HG03442 (cell line): ENCODE measurements around the gene RAET1G.
"Not testable (repeated sequence)": the region's sequence is repeated elsewhere in the genome, so short reads cannot be mapped to it uniquely, and the experiment has no call there.

ENCODE experiments used
- ATAC-seq: cut with Tn5 transposase; IDR thresholded peaks from one replicate; pipeline ENCODE4 v1.9.1; 2021; ENCODE audit warnings: mild to moderate bottlenecking, moderate library complexity; ENCODE audit not compliant: unreplicated experiment

The RAET1G gene

DNA sequence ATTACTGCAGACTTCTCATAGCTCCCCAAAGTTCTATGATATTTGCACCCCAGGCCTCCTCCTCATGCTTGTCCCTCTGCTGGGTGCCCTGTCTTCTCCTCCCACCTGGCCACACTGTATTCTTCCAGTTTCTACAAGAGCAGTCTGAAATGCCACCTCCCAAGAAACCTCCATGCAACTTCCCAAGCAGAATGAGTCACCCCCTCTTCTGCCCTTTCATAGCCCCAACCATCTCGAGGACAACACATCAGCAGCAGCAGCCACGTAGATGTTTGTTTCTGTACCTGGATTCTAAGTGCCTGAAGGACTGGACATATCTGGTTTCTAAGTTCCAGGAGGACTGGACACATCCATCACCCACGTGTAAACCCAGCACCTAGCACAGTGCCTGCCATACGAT is 12.3 kb upstream of the RAET1G start:
- ATAC-seq: no peak

DNA sequence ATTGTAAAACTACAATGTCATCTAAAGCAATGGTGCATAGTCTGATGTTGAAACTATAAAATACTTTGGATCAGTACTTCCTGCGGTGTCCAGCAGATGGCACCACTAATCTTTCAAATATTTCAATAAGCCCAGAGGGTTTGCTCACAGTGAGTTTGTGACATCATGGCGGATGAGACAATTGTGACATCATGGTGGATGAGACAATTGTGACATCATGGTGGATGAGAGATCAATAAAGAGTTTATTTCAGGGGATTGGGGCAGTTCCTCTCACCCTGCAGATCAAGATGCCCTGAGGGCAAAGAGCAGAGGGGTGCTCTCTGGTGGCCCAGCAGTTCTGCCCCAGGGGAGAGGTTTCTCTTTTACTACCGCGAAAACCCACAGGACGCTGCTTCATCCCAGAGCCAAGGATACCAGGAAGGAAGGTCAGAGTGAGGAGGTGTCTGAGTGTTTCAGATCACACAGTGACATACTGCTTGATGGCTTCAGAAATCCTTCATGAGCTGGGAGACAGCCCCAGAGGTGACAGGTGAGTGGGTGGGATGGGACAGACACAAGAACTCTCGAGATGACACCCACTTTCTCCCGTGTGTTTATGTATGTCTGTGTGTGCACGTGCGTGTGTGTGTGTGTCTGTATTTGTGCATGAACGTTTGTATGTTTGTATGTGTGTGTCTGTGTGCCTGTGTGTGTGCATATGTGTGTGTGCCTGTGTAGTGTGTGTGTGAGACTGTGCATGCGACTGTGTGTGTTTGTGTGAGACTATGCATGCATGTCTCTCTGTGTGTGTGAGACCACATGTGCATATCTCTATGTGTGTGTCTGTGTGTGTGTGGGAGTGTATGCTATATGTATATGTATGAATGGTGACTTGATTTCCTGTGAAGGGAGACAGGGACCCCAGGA is 11.6 kb upstream of the RAET1G start:
- ATAC-seq: no peak

DNA sequence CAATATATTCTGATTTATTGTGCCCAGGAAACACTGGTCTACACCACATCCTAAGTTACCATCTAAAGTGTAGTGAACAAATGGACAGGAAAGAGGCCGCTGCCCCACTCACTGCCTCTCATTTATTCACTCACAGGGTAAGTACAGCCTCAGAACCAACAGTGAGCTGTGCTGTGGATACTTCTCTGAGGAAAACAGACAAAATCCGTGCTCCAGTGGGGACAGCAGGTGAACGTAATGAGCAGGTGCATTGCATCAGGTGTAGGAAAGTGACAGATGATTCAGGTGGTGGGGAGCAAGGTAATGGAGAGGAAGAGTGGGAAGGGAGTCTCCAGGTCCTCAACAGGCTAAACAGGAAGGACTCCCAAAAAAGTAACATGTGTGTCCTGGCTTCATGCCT is 10.5 kb upstream of the RAET1G start:
- no peak for ATAC-seq

DNA sequence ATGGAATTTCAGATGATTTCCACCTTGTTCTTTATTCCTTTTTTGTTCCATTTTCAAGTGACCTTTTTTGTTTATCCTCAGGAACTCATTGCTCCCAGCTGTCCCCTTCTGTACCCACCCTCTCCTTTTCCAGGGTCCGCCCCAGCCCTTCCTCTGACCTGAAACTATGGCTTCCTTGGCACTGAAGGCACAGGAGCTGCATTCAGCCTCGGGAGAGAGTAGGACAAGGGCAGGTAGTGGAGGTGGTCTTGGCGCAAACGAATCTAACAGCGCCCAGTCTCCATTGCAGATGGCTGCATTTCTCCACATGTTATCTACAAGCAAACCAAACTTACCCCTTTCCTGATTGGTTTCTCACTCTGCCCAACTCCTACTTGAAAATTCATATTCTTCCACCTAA is 10.1 kb upstream of the RAET1G start:
- ATAC-seq: no peak

DNA sequence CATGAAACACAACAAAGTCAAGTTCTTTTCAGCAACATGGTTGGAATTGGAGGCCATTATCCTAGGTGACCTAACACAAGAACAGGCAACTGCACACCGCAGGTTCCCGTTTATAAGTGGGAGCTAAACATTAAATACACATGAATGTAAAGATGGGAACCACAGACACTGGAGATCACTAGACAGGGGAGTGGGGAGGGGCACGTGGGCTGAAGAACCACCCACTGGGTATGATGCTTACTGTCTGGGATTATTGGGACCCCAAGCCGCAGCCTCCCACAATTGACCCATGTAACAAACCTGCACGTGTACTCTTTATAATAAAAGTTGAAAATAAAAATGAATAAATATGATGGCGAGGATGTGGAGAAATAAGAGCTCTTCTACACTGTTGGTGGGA is 8.6 kb upstream of the RAET1G start:
- no peak for ATAC-seq

DNA sequence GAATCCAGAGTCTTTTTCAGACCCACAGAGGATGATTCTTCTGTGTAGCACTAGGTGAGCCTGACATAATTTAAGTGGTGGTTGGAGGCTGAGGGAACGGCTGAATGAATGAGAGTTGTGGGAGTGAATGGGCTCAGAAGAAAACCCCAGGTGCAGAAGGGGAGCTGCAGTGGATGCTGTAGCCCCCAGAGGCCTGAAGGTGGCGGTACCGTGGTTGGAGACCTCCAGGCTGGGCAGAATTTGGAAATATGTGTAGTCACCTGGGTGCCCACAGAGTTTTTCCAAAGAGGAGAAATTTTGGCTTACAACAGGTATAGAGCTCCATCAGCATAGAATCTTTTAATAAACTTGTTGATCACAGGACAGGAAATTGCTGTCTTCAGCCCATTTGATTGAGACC is 6.5 kb upstream of the RAET1G start:
- no peak for ATAC-seq

DNA sequence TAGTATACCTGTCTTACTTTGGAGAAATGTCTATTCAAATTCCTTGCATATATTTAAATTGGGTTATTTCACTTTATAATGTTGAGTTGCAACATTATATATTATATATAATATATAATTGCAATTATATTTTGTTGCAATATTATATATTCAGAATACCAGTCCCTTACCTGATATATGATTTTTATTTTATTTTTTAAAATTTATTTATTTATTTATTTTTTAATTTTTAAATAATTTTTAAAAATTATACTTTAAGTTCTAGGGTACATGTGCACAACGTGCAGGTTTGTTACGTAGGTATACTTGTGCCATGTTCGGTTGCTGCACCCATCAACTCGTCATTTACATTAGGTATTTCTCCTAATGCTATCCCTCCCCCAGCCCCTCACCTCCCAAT is 4.1 kb upstream of the RAET1G start:
- ATAC-seq: not testable (repeated sequence)

DNA sequence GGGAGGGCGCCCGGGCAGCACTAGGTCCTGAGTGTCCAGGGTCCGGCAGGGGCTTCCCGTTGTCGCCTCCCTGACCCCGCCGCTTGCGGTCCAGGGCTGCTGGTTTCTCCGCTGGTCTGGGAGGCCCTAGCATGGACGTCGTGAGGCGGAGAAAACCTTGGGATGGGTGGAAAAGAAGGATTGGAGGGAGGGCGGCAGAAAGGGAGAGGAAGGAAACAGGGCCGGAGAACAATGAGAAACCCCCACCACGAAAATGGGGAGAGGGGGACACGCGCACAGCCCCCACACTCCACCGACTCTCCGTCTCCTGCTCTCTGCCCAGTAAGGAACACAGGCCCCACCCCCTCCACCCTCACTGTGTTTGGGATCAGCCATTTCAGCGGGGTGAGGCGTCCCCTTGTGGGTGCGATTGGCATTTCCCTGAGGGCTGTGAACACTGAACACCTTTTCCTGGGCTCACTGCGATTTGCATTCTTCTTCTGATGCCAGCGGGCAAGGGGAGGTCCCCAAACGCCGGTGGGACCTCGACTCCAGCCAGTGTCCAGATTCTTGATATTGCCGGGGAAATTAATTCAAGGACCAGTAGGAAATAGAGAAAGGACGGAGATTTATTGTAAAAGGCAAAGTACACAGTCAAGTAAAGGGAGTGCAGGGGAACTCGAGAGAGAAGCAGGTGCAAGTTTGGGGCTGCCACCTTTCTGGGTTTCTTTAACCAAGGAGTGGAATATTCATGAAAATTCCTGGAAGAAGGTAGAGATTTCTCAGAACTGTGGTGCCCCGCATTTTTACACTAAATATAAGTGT is 3.3 kb upstream of the RAET1G start:
- ATAC-seq: no peak

DNA sequence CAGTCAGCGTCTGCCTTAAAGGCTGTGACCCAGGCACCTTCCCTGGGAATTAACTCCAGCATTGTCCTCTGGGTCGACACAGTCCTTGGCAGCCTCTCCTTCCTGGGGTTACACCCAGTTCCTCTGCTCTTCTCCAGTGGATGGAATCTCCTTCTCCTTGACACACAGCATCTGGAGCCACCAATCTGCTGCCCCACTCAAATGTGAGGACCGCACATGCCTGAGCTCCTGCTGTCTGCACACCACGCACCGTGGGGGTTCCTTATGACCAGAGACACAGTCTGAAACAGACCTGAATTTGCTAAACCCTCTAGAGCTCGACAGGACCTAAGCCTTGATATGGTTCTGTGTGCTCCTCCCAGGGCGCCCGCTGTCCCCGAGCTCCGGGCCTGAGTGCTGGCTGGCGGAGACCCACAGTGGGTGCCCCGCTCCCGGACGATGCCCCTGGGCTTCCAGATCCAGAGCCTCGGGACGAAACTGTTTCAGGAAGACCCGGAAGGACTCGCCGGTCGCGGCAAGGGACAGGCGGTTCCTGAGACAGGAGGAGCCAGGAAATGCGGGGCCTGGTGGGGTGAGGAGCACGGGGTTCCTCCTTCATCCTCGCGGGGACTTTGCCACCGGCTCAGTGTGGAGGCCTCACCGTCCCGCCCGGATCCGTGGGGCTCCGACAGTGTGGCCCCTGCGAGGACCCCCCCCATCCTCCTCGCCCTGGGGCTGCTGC is 2.5 kb upstream of the RAET1G start:
- no peak for ATAC-seq

DNA sequence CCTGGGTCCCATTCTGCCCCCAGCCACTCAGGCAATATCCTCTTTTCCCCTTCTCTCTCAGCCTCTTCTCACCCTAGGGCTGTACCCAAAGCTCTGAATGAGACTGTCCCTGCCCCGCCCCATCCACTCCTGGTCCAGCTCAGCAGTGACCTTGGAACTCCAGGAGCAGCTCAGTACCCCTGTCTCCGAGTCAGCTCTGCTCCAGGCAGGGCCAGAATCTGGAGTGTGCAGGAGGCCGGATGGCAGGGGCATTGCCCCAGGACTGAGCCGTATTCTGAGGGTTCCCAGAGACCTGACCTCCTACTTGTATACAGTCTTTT is 2.0 kb upstream of the RAET1G start:
- ATAC-seq: no peak

DNA sequence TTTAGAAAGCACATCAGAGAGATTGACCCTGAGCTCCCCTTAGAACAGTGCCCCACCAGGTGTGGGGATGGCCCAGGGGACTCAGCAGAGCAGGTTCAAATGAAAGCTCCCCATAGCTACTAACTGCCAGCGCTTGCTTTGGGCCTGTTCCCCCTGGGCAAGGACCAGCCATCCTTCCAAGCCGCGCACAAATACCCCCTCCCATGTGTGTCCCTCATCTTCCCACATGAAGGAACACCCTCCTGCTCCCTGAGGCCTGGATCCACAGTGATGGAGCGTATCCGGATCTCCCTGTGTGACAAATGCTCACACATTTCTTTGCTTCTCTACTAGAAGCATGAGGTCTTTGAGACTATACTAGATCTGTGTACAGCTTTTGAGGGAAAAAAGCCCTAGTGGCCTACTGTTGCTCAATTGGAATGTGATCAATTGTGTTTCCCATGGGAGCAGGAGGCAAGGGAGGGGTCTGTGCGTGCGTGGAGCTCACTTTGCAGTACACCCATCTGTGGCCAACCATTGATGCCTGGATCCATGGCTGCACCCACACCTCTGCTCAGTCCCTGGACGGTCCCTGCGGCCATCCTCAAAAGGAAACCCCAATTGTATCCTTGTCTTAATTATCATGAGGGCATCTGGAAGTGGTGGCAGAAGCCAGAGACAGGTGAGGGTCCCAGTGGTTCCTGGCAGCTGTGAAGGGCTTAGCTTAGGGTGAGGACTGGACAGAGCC is 1.4 kb upstream of the RAET1G start:
- no peak for ATAC-seq

DNA sequence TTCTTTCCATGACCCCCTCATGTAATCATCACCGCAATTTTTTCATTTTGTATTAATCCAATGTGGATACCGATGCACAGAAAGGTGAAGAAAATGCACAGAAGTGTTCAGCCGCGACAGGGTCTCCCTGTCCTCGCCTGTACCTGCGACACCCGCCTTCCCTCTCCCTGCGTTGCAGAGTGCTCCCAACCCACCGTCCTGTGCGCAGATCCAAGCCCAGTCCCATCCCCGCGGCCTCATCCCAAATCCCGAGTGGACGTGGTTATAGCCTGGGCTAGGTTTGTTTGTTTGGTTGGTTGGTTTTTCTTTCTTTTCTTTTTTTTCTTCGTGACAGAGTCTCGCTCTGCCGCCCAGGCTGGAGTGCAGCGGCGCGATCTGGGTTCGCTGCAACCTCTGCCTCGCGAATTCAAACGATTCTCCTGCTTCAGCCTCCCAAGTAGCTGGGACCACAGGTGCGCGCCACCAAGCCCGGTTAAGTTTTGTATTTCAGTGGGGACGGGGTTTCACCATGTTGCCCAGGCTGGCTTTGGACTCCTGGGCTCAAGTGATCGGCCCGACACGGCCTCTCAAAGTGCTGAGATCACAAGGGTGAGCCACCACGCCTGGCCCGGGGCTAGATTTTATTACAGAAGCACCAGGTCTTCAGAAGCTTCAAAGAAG is 536 bp upstream of the RAET1G start:
- no peak for ATAC-seq

DNA sequence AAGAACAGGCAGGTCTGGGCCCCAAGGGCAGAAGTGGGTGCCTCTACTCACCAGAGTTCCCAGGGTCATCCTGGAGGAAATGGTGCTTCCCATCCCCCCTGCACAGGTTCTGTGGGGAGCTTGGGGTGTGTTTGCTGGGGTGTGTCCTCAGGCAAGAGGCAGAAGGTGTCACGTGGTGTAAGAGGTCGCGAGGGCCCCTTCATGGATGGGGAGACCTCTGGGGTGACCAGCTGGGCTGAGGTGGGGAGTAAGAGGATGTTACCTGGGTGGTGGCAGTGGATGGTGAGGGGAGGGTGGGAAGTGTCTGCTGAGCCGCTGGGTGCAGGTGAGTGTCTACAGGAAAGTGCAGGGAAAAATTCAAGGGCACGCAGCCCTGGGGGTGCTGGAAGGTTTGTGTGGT is 830 bp downstream of the RAET1G start:
- ATAC-seq: not testable (repeated sequence)

DNA sequence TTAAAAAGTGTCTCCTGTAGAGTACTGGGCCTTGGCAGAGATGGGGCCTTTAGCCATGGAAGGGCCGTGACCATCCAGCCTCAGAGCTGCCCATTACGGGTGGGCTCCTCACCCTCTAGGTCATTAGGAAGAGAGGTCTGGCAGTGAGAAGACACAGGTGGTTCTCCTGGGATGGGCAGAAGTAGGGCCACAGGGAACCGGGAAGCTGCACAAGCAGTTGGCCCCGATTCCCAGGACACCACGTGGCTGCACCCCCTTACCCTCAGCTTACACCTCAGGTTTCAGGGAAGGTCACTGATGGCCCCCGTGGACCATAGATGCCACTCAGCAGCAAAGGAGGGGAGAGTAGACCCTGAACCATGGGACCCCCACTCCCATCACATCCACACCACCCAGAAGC is 1.6 kb downstream of the RAET1G start:
- ATAC-seq: no peak

DNA sequence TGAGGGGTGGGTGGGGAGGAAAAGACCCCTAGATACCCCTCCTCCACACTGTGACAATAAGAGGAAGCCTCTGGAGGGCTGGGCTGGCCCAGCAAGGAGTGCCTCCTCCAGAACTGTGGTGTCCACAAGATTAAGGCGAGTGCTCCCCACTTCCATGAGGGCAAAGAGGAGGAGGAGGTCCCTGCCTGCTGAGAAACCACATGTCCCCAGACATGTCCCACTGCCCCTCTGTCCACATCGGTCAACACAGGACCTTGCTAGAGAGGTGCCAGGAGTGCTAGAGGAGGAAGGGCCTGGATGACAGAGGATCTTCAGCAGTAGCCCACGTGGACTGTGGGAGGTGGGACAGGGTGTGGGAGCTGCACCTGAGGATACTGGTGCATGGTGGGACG is 3.1 kb downstream of the RAET1G start:
- ATAC-seq: no peak

DNA sequence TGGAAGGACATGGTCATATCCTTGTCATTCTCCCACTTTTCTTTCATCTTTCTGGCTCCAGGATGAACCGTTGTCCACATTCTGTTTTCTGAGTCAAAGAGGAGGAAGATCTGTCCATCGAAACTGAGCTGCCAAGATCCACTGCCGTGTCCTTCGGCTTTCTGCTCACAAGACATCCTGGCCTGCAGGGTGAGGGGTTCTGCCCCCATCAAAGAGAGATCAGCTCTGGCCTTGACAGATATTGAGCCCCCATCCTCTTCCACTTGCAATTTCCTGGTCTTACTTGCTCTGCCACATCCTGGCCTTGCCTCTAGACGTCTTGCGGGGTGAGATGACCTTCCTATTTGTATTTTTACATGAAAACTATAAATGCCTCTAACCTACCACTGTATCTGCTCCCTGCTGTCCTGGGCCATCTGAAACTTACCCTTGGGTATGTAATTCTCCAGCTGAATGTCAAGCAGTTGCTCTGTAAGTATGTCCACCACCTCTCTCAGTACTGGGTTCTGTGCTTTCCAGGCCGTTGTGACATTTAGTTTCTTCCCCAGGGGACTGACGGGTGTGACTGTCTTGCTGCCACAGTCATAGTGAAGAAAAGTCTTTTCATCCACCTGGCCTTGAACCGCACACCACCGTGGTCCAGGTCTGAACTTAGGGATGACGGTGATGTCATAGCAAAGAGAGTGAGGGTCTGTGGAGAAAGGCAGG is 3.6 kb downstream of the RAET1G start:
- not testable (repeated sequence) for ATAC-seq

DNA sequence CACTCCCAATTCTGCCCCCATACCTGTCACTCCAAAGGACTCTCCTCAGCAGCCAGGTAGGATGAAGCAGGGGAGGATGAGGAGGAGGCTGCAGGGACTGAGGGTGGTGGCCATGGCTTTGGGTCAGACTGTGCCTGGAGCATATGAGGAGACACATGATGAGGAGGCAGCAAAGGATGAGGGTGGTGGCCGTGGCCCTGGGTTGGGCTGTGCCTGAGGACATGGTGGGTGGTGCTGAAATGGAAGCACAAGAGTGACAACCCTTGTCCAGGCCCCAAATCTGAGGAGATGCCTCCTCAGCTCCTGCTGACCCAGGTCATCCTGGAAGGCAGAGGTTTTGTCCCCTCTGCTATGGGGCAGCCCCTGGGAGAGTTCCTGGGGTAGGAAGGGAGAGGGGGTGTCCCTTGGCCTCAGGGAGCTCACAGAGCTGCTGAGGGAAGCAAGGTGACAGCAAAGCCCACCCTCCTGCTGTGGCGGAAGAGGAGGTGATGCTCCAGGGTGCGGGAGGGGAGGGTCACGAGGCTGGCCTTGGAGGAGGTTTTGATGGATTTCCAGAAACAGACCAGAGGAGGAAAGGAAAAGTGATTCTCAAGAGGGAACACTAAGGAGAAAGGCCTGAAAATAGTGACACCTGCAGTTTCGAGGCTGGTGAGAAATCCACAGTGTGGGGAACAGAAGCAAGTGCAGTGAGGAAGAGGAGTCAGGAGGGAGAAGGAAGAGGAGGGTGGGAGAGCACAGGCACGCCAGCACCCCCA is 4.6 kb downstream of the RAET1G start:
- no peak for ATAC-seq

DNA sequence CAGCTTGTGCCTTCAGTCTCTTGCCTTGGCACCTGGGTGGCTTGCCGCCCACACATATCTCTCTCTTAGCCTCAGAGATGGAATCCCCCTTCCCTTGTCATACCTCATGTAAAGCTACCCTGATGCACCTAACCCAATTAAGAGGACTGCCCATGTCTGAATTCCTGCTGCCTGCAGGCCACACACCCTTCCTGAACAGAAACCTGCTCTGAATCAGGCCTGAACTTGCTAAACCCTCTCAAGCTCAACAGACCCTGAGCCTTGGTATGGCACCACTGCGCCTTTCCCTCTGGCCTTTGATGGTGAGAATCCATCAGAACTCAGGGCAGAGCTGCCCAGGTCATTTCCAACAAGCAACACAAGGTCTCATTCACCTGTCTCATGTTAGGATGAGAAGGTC is 5.2 kb downstream of the RAET1G start:
- ATAC-seq: no peak
